ENCODE measurements around the gene CEP170. TPM values are rescaled to one million over a fixed set of nuclear protein-coding genes. Genes with fewer than 3 reads are reported as not detected.

CEP170 gene
- total RNA-seq, 1 experiment from 2014 or later = 97.7 TPM

GRCh38 chr1:243275316-243275715 lies 20.2 kb upstream of the CEP170 start:
- H3K27me3 Mint-ChIP-seq (ENCODE audit: low read depth) = no peaks in the 10 kb centered on the region
- no peak overlapping the region for H3K27ac Mint-ChIP-seq
- Histone ChIP-seq H4K5ac (ENCODE audit: insufficient read length, low read depth, low read length) (no peak overlapping the region), H2BK5ac (ENCODE audit: insufficient read length, low read length) (no peak overlapping the region), H2AK5ac (ENCODE audit: insufficient read length, low read length) (no peak overlapping the region), H4K8ac (replicated peaks; ENCODE audit: insufficient read length, low read depth, low read length) (no peak overlapping the region), H3K9me3 (ENCODE audit: control insufficient read depth, low read depth, low read length) (no peaks in the 10 kb centered on the region), H3K56ac (ENCODE audit: insufficient read length, low read depth, low read length) (no peak overlapping the region), H2BK12ac (ENCODE audit: insufficient read length, low read depth, low read length) (no peak overlapping the region), H3K18ac (ENCODE audit: insufficient read length, low read depth, low read length) (no peak overlapping the region), H3K23ac (ENCODE audit: insufficient read length, low read depth, low read length) (no peak overlapping the region), H3K23me2 (ENCODE audit: insufficient read length, low read depth, low read length, poor library complexity, severe bottlenecking) (no peaks in the 10 kb centered on the region), H3K14ac (ENCODE audit: insufficient read depth, low read length) (no peak overlapping the region), H4K20me1 (ENCODE audit: control insufficient read depth, insufficient read depth, insufficient read length) (no peaks in the 10 kb centered on the region), H3K4me1 (ENCODE audit: insufficient read depth, low read length) (no peaks in the 10 kb centered on the region), H2BK15ac (ENCODE audit: low read depth, low read length) (no peak overlapping the region), H2BK20ac (ENCODE audit: low read depth, low read length, poor library complexity, severe bottlenecking) (no peak overlapping the region), H3K4ac (ENCODE audit: low read depth, low read length) (no peak overlapping the region), H2AFZ (ENCODE audit: low read length) (no peak overlapping the region), H3K27ac (ENCODE audit: insufficient read length, low read depth, low read length) (no peak overlapping the region), H3K79me2 (ENCODE audit: insufficient read depth, low read length) (no peaks in the 10 kb centered on the region), H4K91ac (ENCODE audit: insufficient read length, low read depth, low read length) (no peak overlapping the region), H3T11ph (ENCODE audit: low read length) (no peak overlapping the region), H3K4me2 (ENCODE audit: insufficient read depth, insufficient read length, low read length) (no peak overlapping the region), H2BK120ac (ENCODE audit: low read depth, low read length, poor library complexity, severe bottlenecking) (no peak overlapping the region), H3K9ac (ENCODE audit: extremely low read depth, insufficient read length, low read length) (no peak overlapping the region), H3K79me1 (ENCODE audit: insufficient read depth, low read depth, low read length, poor library complexity, severe bottlenecking) (no peaks in the 10 kb centered on the region), H3K27me3 (ENCODE audit: insufficient read depth, low read length) (no peaks in the 10 kb centered on the region)
- H3K4me1 Mint-ChIP-seq = no peaks in the 10 kb centered on the region
- no peak overlapping the region for H3K4me3 Mint-ChIP-seq
- WGBS (ENCODE audit: extremely low coverage, insufficient read length, low lambda C conversion rate) = no CpG with 5 or more reads among the region's 3 CpGs
- DNase-seq = no peak
- 0 out of 5 replicates have a peak, but pooled peaks cover 0 to 2% of the 10 kb centered on the region in 2 experiments for H3K9me3 Mint-ChIP-seq
- no peak for TF ChIP-seq CTCF (conservative IDR thresholded peaks at IDR 0.05)
- H3K36me3 Mint-ChIP-seq (ENCODE audit: insufficient read depth in 1 of 3, low read depth in 3 of 3) = peaks cover 0 to 12% (median 0%) of the 10 kb centered on the region in 3 experiments; a peak in 4 of 7 replicates
